ENCODE data around the gene ZNF451.

ZNF451 gene

DNA sequence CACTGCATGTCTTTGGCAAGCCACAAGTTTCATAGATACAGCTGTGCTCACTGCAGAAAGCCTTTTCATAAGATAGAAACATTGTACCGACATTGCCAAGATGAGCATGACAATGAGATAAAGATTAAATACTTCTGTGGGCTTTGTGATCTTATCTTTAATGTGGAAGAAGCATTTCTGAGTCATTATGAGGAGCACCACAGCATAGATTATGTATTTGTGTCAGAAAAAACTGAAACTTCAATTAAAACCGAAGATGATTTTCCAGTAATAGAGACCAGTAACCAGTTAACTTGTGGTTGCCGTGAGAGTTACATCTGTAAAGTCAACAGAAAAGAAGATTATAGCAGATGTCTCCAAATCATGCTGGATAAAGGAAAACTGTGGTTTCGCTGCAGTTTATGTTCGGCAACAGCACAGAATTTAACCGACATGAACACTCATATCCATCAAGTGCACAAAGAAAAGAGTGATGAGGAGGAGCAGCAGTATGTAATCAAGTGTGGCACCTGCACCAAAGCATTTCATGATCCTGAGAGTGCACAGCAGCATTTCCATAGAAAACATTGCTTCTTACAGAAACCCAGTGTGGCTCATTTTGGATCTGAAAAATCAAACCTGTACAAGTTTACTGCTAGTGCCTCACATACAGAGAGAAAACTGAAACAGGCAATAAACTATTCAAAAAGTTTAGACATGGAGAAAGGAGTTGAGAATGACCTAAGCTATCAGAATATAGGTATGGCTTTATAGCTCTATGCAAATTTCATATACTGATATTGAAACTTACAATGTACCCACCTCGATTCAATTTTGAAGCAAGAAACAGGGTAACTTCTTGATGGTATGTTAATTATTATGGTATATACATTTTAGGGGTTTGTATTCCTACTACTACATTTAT, 58.2 kb downstream of the ZNF451 start:
- no peak for DNase-seq (ENCODE audit: low spot score)

- peak; percentile 20 for DNase-seq (ENCODE audit: low spot score)
These were observed 68.7 kb downstream of the ZNF451 start for GRCh38 chr6:57158658-57159057.

DNA sequence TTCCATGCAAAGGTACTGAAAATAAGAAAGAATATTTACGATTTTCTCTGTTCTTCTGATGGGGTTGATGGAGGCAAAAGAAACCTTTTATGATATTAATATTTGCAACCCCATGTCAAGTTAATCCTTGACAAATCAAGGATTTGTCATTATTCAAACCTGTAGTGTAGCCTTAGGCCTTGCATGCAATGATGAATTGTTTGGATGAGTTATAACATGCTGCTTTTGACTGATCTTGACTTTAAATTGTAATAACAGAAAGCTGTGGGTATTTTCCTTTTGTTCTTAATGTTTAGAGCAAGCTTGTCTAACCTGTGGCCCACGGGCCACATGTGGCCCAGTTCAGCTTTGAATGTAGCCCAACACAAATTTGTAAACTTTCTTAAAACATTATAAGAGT, 69.1 kb downstream of the ZNF451 start:
- DNase-seq (ENCODE audit: low spot score), result no peak

GRCh38 chr6:57162028-57162427, 72.0 kb downstream of the ZNF451 start:
- DNase-seq (ENCODE audit: low spot score), result no peak

- DNase-seq (ENCODE audit: low spot score), result no peak
These were observed 72.5 kb downstream of the ZNF451 start for GRCh38 chr6:57162516-57162915.

GRCh38 chr6:57163956-57164355, 74.0 kb downstream of the ZNF451 start:
- no peak for DNase-seq (ENCODE audit: low spot score)

- no peak for DNase-seq (ENCODE audit: low spot score)
These were observed 75.1 kb downstream of the ZNF451 start for GRCh38 chr6:57165080-57165479.

DNA sequence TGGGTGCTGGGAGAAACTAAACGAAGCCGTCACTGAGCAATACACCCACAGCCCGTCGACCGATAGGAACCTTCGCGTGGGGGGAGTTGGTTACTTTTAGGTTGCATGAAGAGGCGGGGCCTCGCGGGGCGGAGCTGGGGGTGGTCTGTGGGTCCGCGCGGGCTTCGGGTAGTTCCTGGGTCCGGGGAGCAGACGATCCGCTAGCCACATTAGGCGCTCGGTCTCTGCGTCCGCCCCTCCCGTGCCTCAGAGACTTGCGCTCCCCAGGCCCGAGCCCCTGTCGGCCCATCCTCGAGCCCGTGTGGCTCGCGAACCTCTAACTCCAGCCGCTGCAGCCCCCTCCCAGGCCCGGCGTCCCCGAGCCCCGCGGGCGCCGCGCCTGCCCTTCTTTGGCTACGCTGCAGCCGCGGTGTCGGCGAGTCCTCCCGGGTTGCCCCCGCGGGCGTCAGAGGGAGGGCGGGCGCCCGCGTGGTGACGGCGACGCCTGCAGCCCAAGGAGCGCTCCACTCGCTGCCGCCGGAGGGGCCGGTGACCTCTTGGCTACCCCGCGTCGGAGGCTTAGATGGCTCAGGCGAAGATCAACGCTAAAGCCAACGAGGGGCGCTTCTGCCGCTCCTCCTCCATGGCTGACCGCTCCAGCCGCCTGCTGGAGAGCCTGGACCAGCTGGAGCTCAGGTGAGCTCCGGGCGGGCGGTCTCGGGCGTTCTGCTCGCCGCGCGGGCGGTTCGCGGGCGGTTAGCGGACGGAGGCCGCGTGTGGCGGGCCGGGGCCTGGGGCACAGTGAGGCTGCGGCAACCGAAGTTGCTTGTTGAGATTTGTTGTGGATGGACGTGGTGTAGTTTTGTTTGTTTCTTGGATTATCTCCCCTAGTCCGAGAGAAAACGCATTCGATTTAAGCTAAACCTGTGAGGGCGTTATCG, 82.4 kb downstream of the ZNF451 start, which contains the start of gene BAG2:
TSS of gene BAG2 (plus strand) at position 191 of the 920 bp plus-strand sequence. CDS start at position 563, 372 bp downstream.
- DNase-seq (ENCODE audit: low spot score), result peak; percentile 89

DNA sequence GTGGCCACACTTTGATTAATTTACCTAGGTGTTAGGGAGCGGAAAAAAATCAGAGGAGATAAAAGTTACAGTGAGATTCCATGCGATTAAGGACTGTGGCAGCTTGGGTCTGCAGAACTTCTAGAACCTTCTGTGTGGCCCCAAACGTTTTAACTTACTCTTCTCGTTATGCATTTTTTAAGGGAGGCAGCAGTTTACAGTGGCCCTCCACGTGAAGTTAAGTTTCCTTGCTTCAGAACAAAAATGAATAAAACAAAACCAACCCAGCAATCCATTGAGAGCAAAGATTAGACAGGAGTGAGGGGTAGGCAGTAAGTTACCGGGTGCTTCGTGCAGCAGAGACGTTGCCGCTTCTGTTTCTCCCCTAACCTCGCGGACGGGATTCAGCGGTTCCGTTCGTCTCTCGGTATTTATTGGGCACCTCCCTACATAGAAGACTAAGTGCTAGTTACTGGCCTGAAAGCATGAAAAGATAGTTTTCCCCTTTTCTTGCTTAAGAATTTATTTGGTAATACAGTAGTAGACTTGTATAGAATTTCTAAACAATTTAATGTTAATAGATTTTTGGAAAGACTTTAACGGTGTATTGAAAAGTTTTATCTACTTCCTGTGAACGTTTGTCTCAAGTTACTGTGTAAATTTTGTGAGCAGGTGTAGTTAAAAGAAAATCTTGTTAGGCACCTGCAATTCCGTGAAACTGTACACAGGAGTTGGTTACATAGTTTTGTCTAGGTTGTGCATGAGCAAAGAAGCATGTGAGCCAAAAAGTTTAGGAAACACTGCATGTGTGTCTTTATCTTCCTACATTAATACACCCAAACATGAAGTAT, 83.3 kb downstream of the ZNF451 start:
- peak; percentile 53 for DNase-seq (ENCODE audit: low spot score)

- peak; percentile 70 for DNase-seq (ENCODE audit: low spot score)
These were observed 84.0 kb downstream of the ZNF451 start for GRCh38 chr6:57173886-57174510.

GRCh38 chr6:57174511-57174907, 84.5 kb downstream of the ZNF451 start:
- no peak for DNase-seq (ENCODE audit: low spot score)

GRCh38 chr6:57177545-57178265, 87.7 kb downstream of the ZNF451 start:
- no peak for DNase-seq (ENCODE audit: low spot score)

- no peak for DNase-seq (ENCODE audit: low spot score)
These were observed 90.6 kb downstream of the ZNF451 start for GRCh38 chr6:57180596-57180995.

DNA sequence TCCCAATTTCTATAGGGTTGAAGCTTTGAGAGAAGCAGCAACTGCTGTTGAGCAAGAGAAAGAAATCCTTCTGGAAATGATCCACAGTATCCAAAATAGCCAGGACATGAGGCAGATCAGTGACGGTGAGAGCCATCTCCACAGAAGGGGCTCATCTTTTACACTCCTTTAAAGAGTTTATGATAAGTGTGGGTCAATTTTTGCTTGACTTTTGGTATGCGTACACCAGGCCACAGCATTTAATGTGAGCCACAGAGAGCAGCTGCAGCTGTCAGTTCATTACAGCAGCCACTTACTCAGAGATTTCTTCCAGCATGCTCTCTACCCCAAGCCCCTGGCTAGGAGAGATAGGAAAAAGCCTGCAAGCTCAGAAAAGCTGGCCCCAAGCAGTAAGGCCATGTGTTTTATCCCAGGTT, 92.0 kb downstream of the ZNF451 start:
- DNase-seq (ENCODE audit: low spot score), result no peak

DNA sequence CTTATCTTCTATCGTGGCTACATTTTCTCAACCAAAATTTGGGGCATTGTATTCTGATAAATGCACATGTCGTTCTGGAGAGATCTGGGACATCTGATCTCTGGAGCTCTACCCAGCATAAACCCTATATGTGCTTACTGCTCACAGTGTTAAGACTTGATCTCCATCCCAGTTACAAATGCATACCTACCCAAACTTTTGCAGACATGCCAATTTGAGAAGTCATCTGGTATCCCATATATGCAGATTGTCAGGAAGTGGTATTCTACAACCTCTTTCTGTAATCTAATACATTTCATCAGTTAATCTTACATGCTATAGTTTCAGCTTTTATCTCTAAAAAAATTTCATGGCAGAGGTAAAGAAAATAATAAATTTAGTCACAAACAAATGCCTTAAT, 93.3 kb downstream of the ZNF451 start:
- DNase-seq (ENCODE audit: low spot score), result no peak

GRCh38 chr6:57190140-57190539, 100.2 kb downstream of the ZNF451 start:
- DNase-seq (ENCODE audit: low spot score), result no peak

DNA sequence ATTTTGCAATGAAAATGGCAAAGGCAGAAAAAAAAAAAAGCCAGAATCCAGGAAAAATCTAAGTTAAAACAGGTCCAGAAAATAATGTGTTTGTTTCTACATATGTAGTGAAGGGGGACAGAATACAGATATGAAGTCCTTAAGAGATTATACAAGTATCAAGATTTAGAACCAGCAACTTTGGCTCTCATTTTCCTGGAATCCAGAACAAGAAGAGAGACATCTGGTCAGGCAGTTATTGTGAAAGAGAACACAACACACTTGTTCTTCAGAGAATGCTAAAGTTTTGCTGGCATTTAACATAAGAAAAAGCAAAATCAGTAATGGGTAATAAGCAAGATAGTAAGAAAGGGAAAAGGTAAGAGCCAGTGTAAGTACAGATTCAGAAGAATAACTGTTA, 103.2 kb downstream of the ZNF451 start:
- no peak for DNase-seq (ENCODE audit: low spot score)

- DNase-seq (ENCODE audit: low spot score), result no peak
These were observed 105.5 kb downstream of the ZNF451 start for GRCh38 chr6:57195457-57195856.

DNA sequence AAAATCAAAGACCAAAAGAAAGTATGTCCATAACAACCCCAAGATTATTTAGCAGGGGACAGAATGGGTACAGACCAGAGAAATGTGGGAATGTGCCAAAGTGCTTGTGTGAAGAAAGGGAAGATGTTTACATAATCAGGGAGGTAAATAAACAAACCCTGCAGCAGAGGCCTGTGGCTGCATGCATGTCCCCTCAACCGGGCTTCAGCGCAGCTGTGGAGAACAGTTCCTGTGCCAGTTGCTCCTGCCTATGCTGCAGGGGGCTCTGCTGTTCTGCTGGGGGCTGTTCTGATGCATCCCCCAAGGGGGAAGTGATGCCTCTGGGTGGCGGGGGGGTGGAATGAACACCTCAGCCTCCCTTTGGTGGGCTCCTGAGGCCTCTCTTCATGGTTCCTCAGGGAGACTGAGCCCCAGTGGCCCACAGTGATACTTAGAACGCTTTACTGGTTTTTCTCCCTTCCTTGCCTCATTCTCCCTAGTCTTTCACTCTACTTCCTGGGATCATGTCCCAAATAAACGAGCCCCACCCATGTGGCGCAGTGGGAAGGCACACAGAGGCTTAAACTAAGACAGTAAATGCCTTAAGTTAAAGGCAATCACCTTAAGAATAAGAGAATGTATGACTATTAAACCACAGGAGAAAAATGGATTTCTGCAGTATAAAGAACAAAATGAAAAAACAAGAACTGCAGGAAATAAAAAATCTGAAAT, 109.1 kb downstream of the ZNF451 start:
- DNase-seq (ENCODE audit: low spot score), result no peak

DNA sequence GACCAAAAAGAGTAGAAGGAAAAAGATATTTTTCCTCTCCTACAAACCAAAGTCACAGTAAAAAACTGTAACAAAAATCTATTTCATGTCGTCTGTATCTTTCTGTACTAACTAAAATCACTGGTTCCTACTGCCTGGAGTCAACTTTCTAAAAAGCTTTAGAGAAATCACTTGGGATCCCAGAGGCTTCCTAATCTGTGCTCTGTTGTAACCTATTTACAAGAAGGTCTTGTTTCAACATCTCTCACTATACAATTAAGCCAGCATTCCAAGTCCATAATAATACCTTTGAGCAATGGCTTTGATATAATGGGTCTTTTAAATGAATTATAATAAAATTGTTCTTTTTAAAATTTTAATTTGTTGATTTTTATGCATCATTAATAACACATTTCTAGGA, 111.7 kb downstream of the ZNF451 start:
- no peak for DNase-seq (ENCODE audit: low spot score)
